Neural cell (in vitro differentiated cells): ENCODE data around the gene COG4. TPM values are rescaled to one million over a fixed set of nuclear protein-coding genes. Genes with fewer than 3 reads are reported as not detected.

ENCODE experiments used
- H2AFZ ChIP-seq: fragments of 200-600, 300-800 bp; sonication (generic), shearing (Covaris generic); 2 replicates; pipeline ENCODE4 v1.6.0; 2014; ENCODE audit warnings: low read depth, mild to moderate bottlenecking, antibody characterized with exemption, low read length, moderate library complexity
- H3F3A ChIP-seq: fragments of 200-600 bp; shearing (Covaris generic); 2 replicates; pipeline ENCODE4 v1.6.1; 2016; ENCODE audit warnings: mild to moderate bottlenecking, moderate library complexity, mixed read lengths, antibody characterized with exemption, low read length; ENCODE audit not compliant: insufficient read depth, poor library complexity, severe bottlenecking
- H3K27ac ChIP-seq: fragments of 200-600, 300-800 bp; sonication (generic), shearing (Covaris generic); 2 replicates; pipeline ENCODE4 v1.5.1; 2014; ENCODE audit warnings: mild to moderate bottlenecking, low read length, moderate library complexity
- H3K27me3 ChIP-seq: fragments of 300-800, 200-600 bp; sonication (generic), shearing (Covaris generic); 2 replicates; pipeline ENCODE4 v1.6.0; 2014; ENCODE audit warnings: mild to moderate bottlenecking, low read depth, low read length, moderate library complexity; ENCODE audit not compliant: insufficient read depth
- H3K36me3 ChIP-seq: fragments of 300-800, 200-600 bp; sonication (generic), shearing (Covaris generic); 2 replicates; pipeline ENCODE4 v1.5.1; 2014; ENCODE audit warnings: mild to moderate bottlenecking, antibody characterized with exemption, low read length, moderate library complexity; ENCODE audit not compliant: insufficient read depth
- H3K4me2 ChIP-seq: fragments of 300-800, 200-600 bp; sonication (generic), shearing (Covaris generic); 2 replicates; pipeline ENCODE4 v1.6.0; 2014; ENCODE audit warnings: mild to moderate bottlenecking, low read length
- H3K4me3 ChIP-seq: fragments of 300-800, 200-600 bp; sonication (generic), shearing (Covaris generic); 2 replicates; pipeline ENCODE4 v1.5.1; 2014; ENCODE audit warnings: mild to moderate bottlenecking, low read length, moderate library complexity
- H3K79me2 ChIP-seq: fragments of 200-600 bp; shearing (Covaris generic); replicated peaks from 2 replicates; pipeline ENCODE4 v1.6.0; 2014; ENCODE audit warnings: mild to moderate bottlenecking, low read length, moderate library complexity; ENCODE audit not compliant: insufficient read depth
- H3K9ac ChIP-seq: fragments of 300-800, 200-600 bp; sonication (generic), shearing (Covaris generic); 2 replicates; pipeline ENCODE4 v1.6.1; 2016; ENCODE audit warnings: mild to moderate bottlenecking, low read length, mixed read lengths
- H3K9me2 ChIP-seq: fragments of 200-600 bp; shearing (Covaris generic); 2 replicates; pipeline ENCODE4 v1.6.1; 2016; ENCODE audit warnings: mild to moderate bottlenecking, low read length, mixed read lengths; ENCODE audit not compliant: insufficient read depth
- H3K9me3 ChIP-seq: fragments of 200-600, 300-800 bp; sonication (generic), shearing (Covaris generic); 2 replicates; pipeline ENCODE4 v1.6.1; 2016; ENCODE audit warnings: mild to moderate bottlenecking, mixed run types, low read length, moderate library complexity, mixed read lengths
- H4K20me1 ChIP-seq: fragments of 200-600 bp; shearing (Covaris generic); 2 replicates; pipeline ENCODE4 v1.6.1; 2016; ENCODE audit warnings: mild to moderate bottlenecking, mixed run types; ENCODE audit not compliant: insufficient read depth
- CTCF ChIP-seq: fragments of 450-650 bp; IDR thresholded peaks from 2 replicates; pipeline ENCODE4 v1.5.1; 2014; ENCODE audit warnings: antibody characterized with exemption, mild to moderate bottlenecking, moderate library complexity; ENCODE audit not compliant: poor library complexity, severe bottlenecking
- EP300 ChIP-seq: fragments of 450-650 bp; conservative IDR thresholded peaks from 2 replicates; pipeline ENCODE4 v1.6.1; 2014; ENCODE audit warnings: antibody characterized with exemption, mild to moderate bottlenecking, moderate library complexity; ENCODE audit not compliant: poor library complexity, severe bottlenecking
- EZH2 ChIP-seq: fragments of 200-600, 300-800 bp; shearing (Covaris generic), sonication (generic); IDR thresholded peaks from 2 replicates; pipeline ENCODE4 v1.6.1; 2014; ENCODE audit warnings: antibody characterized with exemption, low read length, borderline replicate concordance, mild to moderate bottlenecking; ENCODE audit not compliant: insufficient read depth, poor library complexity, severe bottlenecking
- MXI1 ChIP-seq: fragments of 450-650 bp; conservative IDR thresholded peaks from 2 replicates; pipeline ENCODE4 v1.6.1; 2014; ENCODE audit warnings: antibody characterized with exemption, mild to moderate bottlenecking; ENCODE audit not compliant: poor library complexity, severe bottlenecking
- POLR2AphosphoS5 ChIP-seq: IDR thresholded peaks from 2 replicates; pipeline ENCODE4 v1.6.1; 2012
- RAD21 ChIP-seq: fragments of 450-650 bp; conservative IDR thresholded peaks from 2 replicates; pipeline ENCODE4 v1.6.1; 2014; ENCODE audit warnings: antibody characterized with exemption, mild to moderate bottlenecking, moderate library complexity
- SMC3 ChIP-seq: fragments of 450-650 bp; conservative IDR thresholded peaks from 2 replicates; pipeline ENCODE4 v1.6.1; 2014; ENCODE audit warnings: antibody characterized with exemption, mild to moderate bottlenecking, moderate library complexity; ENCODE audit not compliant: poor library complexity
- TAF1 ChIP-seq: IDR thresholded peaks from 2 replicates; pipeline ENCODE4 v1.6.1; 2012; ENCODE audit warnings: low read depth
- polyA plus RNA-seq: library from polyadenylated mRNA; depleted of rRNA; stranded (reverse); fragments of >200 nt; gene quantifications from 2 replicates; pipeline ENCODE4 v1.2.3, GENCODE V29; 2014
- TF ChIP-seq, protein P1 (sequence below): IDR thresholded peaks from 2 replicates; pipeline ENCODE4 v1.6.1; 2012; ENCODE audit warnings: borderline replicate concordance

COG4 gene
- polyA plus RNA-seq, 1 donor from 2014 or later: 185 TPM

GRCh38 chr16:70483426-70483825 is 39.9 kb downstream of the COG4 start:
- Histone ChIP-seq H3K27me3 (no peaks in the 10 kb centered on the region), H3K4me2 (no peak overlapping the region), H2AFZ (no peak overlapping the region), H3K9ac (no peak overlapping the region), H3K27ac (no peak overlapping the region), H3K9me2 (no peaks in the 10 kb centered on the region), H3K36me3 (peaks cover 6% of the 10 kb centered on the region), H3K79me2 (no peaks in the 10 kb centered on the region), H4K20me1 (no peaks in the 10 kb centered on the region), H3K4me3 (no peak overlapping the region), H3F3A (no peaks in the 10 kb centered on the region), H3K9me3 (no peaks in the 10 kb centered on the region)
- no peak for TF ChIP-seq TAF1
- no peak for TF ChIP-seq EP300
- no peak for TF ChIP-seq POLR2AphosphoS5
- TF ChIP-seq EZH2: no peak
- no peak for TF ChIP-seq SMC3

- Histone ChIP-seq H2AFZ (no peak overlapping the region), H3K9me2 (no peaks in the 10 kb centered on the region), H3K4me2 (no peak overlapping the region), H3K9ac (no peak overlapping the region), H3F3A (no peaks in the 10 kb centered on the region), H4K20me1 (no peaks in the 10 kb centered on the region), H3K27me3 (no peaks in the 10 kb centered on the region), H3K36me3 (peaks cover 6% of the 10 kb centered on the region), H3K27ac (no peak overlapping the region), H3K4me3 (no peak overlapping the region), H3K9me3 (no peaks in the 10 kb centered on the region), H3K79me2 (no peaks in the 10 kb centered on the region)
- TF ChIP-seq POLR2AphosphoS5 (no peak), TAF1 (no peak), SMC3 (no peak), MXI1 (no peak), CTCF (no peak), RAD21 (no peak), EZH2 (no peak), EP300 (no peak)
- TF ChIP-seq, protein P1, sequence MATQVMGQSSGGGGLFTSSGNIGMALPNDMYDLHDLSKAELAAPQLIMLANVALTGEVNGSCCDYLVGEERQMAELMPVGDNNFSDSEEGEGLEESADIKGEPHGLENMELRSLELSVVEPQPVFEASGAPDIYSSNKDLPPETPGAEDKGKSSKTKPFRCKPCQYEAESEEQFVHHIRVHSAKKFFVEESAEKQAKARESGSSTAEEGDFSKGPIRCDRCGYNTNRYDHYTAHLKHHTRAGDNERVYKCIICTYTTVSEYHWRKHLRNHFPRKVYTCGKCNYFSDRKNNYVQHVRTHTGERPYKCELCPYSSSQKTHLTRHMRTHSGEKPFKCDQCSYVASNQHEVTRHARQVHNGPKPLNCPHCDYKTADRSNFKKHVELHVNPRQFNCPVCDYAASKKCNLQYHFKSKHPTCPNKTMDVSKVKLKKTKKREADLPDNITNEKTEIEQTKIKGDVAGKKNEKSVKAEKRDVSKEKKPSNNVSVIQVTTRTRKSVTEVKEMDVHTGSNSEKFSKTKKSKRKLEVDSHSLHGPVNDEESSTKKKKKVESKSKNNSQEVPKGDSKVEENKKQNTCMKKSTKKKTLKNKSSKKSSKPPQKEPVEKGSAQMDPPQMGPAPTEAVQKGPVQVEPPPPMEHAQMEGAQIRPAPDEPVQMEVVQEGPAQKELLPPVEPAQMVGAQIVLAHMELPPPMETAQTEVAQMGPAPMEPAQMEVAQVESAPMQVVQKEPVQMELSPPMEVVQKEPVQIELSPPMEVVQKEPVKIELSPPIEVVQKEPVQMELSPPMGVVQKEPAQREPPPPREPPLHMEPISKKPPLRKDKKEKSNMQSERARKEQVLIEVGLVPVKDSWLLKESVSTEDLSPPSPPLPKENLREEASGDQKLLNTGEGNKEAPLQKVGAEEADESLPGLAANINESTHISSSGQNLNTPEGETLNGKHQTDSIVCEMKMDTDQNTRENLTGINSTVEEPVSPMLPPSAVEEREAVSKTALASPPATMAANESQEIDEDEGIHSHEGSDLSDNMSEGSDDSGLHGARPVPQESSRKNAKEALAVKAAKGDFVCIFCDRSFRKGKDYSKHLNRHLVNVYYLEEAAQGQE: no peak
These were observed 40.7 kb downstream of the COG4 start for GRCh38 chr16:70482624-70483023.
